Calu3 (cell line): ENCODE data around the gene RAI1. TPM values are rescaled to one million over a fixed set of nuclear protein-coding genes. Genes with fewer than 3 reads are reported as not detected.

Experiments used
- BruUV-seq: library from RNA; stranded (reverse); fragments of 400-500 nt; replicated peaks from 2 replicates; lab custom pipeline; 2021; lab: Mats Ljungman, UMichigan
- CTCF ChIA-PET: fragments of 300-600 bp; sonication (Branson Sonifier 250); formaldehyde crosslinking; loops from one replicate; lab custom pipeline; 2022; ENCODE audit warnings: antibody characterized with exemption; lab: Charles Lee
- DNase-seq: peaks from one replicate; pipeline ENCODE4 v3.0.0; 2022
- H3K27ac Mint-ChIP-seq: one replicate; pipeline ENCODE4 v1.8.0; 2022; ENCODE audit warnings: mixed read lengths; ENCODE audit not compliant: unreplicated experiment
- H3K27me3 Mint-ChIP-seq: one replicate; pipeline ENCODE4 v1.8.0; 2022; ENCODE audit warnings: mixed read lengths; ENCODE audit not compliant: unreplicated experiment
- H3K36me3 Mint-ChIP-seq: one replicate; pipeline ENCODE4 v1.8.0; 2022; ENCODE audit warnings: mild to moderate bottlenecking, moderate library complexity, mixed read lengths; ENCODE audit not compliant: insufficient read depth, unreplicated experiment
- H3K4me1 Mint-ChIP-seq: one replicate; pipeline ENCODE4 v1.8.0; 2022; ENCODE audit warnings: mild to moderate bottlenecking, low read depth, mixed read lengths; ENCODE audit not compliant: unreplicated experiment
- H3K4me3 Mint-ChIP-seq: one replicate; pipeline ENCODE4 v1.8.0; 2022; ENCODE audit warnings: mild to moderate bottlenecking, low read depth, moderate library complexity, mixed read lengths; ENCODE audit not compliant: unreplicated experiment
- H3K9me3 Mint-ChIP-seq: one replicate; pipeline ENCODE4 v1.8.0; 2022; ENCODE audit warnings: low read depth, mixed read lengths; ENCODE audit not compliant: unreplicated experiment
- intact Hi-C: fragments of 100-400 bp; cut with micrococcal nuclease; formaldehyde crosslinking; loops from one replicate; pipeline ENCODE4 v1.10.0; 2022; ENCODE audit not compliant: unreplicated experiment
- total RNA-seq: library from RNA; stranded (reverse); gene quantifications from 2 replicates; pipeline ENCODE4 v1.2.3, GENCODE V29; 2022
- TF ChIP-seq, protein P1 (sequence below): fragments of 200-600 bp; IDR thresholded peaks from one replicate; pipeline ENCODE4 v1.8.0; 2022; ENCODE audit warnings: antibody characterized with exemption; ENCODE audit not compliant: unreplicated experiment

RAI1 gene
- total RNA-seq, 1 experiment from 2014 or later, result 38.0 TPM

DNA sequence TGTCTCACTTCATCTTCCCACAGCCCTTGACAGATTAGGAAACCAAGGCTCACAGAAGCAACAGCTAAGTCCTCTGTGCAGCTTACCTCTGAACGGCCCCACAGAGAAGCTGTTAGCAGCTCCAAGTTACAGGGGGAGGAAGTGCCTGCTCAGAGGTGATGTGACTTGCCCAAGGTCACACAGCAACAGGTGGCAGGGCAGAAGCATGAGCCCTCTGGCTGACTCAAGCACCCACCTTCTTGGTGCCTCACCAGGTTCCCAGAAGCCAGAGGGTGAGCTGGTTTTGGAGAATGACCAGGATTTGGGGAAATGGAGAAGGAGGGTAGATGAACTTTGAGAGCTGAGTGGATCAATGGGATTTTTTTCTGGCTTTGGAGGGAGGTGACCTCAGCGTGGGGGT is 14.0 kb upstream of the RAI1 start:
- H3K4me1 Mint-ChIP-seq, result peaks cover 27% of the 10 kb centered on the region
- intact Hi-C loops, result no loop called here
- no TSS peak for BruUV-seq
- CTCF ChIA-PET, result no interaction called here
- no peaks in the 10 kb centered on the region for H3K9me3 Mint-ChIP-seq
- no peak overlapping the region for H3K4me3 Mint-ChIP-seq
- TF ChIP-seq, protein P1, sequence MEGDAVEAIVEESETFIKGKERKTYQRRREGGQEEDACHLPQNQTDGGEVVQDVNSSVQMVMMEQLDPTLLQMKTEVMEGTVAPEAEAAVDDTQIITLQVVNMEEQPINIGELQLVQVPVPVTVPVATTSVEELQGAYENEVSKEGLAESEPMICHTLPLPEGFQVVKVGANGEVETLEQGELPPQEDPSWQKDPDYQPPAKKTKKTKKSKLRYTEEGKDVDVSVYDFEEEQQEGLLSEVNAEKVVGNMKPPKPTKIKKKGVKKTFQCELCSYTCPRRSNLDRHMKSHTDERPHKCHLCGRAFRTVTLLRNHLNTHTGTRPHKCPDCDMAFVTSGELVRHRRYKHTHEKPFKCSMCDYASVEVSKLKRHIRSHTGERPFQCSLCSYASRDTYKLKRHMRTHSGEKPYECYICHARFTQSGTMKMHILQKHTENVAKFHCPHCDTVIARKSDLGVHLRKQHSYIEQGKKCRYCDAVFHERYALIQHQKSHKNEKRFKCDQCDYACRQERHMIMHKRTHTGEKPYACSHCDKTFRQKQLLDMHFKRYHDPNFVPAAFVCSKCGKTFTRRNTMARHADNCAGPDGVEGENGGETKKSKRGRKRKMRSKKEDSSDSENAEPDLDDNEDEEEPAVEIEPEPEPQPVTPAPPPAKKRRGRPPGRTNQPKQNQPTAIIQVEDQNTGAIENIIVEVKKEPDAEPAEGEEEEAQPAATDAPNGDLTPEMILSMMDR, result no peak
- H3K27me3 Mint-ChIP-seq, result peaks cover 14% of the 10 kb centered on the region
- DNase-seq, result no peak
- H3K36me3 Mint-ChIP-seq, result peaks cover 6% of the 10 kb centered on the region
- H3K27ac Mint-ChIP-seq, result no peak overlapping the region

DNA sequence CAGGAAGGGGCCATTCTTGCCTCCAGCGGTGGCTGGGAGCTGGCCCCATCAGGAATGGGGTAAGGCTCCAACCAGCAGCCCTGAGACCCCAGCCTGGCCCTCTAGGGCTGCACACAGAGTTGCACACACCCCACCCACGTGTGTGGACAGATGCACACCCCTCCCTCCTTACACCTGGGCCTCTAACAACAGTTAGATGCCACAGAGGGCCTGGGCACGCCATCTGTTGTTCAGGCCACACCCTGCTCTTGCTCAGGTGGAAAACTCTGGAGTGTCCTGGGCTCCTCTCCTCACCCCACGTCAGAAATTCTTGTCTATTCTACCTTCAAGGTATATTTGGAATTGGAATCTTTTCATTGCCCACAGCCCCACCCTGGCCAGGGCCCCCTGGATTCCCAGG is 13.3 kb upstream of the RAI1 start:
- peaks cover 6% of the 10 kb centered on the region for H3K36me3 Mint-ChIP-seq
- H3K27ac Mint-ChIP-seq, result no peak overlapping the region
- DNase-seq, result no peak
- peaks cover 8% of the 10 kb centered on the region for H3K27me3 Mint-ChIP-seq
- H3K4me3 Mint-ChIP-seq, result no peak overlapping the region
- no peaks in the 10 kb centered on the region for H3K9me3 Mint-ChIP-seq
- intact Hi-C loops, result no loop called here
- no TSS peak for BruUV-seq
- TF ChIP-seq, protein P1, result no peak
- peaks cover 29% of the 10 kb centered on the region for H3K4me1 Mint-ChIP-seq
- CTCF ChIA-PET, result no interaction called here

DNA sequence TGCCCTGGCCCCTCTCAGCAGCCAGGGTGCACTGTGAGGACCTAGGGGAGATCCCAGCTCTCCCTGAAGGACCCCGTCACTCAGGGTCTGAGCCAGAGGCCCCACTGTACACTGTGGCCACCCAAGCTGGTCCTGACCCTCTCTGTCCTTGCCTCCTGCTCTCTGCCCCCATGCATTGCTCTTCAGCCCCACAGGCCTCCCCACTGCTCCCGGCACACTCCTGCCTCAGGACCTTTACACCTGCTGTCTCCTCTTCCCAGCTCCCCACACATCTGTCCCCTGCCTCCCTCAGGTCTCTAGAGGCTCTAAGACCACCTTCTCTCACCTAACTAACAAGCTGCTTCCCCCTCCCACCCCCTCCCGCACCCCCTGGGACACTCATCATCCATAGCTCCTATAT is 12.9 kb upstream of the RAI1 start:
- Mint-ChIP-seq H3K27me3 (peaks cover 4% of the 10 kb centered on the region), H3K9me3 (no peaks in the 10 kb centered on the region), H3K4me1 (peaks cover 26% of the 10 kb centered on the region), H3K27ac (no peak overlapping the region), H3K4me3 (no peak overlapping the region), H3K36me3 (peaks cover 2% of the 10 kb centered on the region)
- CTCF ChIA-PET, result no interaction called here
- DNase-seq, result no peak
- intact Hi-C loops, result no loop called here
- TF ChIP-seq, protein P1, result no peak
- BruUV-seq, result no TSS peak

DNA sequence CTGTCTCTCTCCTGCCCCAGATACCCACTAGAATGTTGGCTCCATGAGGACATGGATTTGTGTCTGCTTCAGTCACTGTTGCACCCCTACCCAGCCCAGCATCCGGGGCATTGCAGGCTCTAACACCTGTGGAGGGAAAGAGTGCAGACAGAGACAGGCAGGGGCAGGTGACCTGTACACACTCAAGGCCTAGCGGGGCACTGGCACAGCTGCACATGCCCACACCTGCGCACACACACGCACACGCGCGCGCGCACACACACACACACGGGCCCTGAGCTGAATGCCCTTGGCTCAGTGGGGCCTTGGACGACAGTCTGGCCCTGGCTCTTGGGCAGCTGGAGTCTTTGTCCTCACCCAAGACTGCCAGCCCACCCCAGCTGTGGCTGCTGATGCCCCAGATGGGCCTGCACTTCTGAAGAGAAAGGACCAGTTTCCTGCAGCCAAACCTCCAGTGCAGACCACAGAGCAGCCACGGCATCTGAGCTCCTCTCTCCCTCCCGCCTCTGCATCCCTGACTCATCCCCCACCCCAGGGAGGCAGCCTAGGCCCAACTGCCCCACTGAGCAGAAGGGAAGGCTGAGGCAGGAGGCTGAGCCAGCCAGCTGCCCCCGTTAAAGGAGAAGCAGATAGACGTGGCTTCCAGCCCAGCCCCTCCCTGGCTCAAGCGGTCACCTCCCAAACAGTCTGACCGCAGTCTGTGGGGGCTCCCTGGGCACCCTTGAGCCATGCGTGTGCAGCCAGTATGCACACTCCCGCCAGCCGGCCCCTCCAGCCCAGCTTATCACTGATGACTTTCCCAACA is 12.3 kb upstream of the RAI1 start:
- BruUV-seq, result no TSS peak
- intact Hi-C loops, result no loop called here
- H3K9me3 Mint-ChIP-seq, result no peaks in the 10 kb centered on the region
- CTCF ChIA-PET, result no interaction called here
- TF ChIP-seq, protein P1, result no peak
- H3K27me3 Mint-ChIP-seq, result no peaks in the 10 kb centered on the region
- no peak overlapping the region for H3K4me3 Mint-ChIP-seq
- no peak for DNase-seq
- H3K27ac Mint-ChIP-seq, result no peak overlapping the region
- H3K36me3 Mint-ChIP-seq, result no peaks in the 10 kb centered on the region
- peaks cover 23% of the 10 kb centered on the region for H3K4me1 Mint-ChIP-seq
